SW 1271 (cell line): ENCODE results near the gene SEMA4B.

ENCODE experiments used
- DNase-seq, 2 experiments: peaks; one replicate each; lab custom pipeline; 2025; lab: John Stamatoyannopoulos, UW

The SEMA4B gene

DNA sequence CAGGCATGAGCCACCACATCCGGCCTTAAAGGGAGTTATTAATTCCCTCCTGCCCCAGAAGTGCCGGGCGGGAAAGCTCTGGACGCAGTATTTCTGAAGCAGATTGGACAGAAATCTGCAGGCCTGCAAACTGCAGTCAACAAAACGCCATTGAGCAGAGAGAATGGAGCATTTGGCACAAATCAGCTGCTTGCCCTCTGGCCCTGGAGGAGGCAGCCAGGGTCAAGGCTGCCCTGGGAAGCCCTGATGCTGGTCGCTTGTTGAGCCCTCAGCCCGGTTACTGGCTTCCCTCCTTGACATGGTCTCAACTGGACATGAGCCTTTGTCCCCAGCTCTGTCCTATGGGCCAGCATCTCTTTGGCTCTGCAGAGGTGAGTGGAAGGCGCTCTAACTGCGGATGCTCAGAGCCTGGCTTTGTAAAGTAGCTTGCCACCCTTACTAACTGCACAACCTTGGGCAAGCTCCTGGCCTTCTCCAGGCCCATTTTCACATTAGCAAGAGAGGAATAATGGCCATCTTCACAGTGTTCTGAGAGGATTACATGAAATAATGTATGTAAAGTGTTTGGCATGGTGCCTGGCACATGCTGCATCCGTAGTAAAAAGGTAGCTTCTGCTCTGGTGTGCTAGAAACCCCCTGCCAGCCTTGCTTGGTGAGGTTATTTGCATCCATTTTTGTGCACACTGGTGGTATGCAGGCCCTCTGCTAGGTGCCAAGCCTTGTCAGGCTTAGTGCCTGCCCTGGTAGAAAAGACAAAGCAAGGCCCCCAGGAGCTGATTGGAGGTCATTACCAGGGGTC, 4.1 kb downstream of the SEMA4B start:
- no peak for DNase-seq

DNA sequence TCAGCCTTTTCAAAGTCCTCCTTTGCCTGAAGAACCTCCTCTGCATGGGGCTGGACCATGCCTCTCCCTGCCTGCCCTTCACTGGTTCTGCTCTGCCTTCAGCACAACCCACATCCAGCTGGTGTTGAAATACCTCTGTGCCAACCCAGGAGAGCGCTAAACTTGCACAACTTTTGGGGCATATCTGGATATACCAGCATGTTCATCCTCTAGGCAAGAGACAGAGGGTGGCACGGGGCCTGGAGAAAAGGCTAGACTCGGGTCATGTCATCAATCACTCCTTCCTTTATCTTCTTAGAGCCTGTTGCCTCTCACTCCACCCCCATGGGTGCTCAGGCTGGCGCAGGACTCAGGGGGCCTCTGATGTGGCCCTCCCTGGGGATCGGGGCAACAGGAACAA, 4.8 kb downstream of the SEMA4B start:
- no peak for DNase-seq

DNA sequence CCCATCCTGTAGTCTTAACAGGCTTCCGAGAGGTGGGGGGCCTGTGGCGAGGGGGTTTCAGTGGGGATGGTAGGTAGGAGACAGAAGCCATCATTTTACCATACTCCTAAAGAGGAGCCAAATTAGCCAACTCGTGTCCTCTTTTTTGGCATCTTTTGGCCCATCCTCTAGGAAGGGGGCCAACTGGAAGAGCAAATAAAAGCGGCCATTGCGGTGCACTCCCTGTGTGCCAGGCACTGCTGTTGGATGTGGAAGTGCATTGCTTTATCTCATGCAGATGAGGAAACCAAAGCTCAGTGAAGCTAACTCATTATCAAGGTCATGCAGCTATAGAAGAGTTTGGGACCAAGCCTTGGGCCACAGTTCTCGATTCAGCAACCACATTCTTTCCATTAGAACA, 6.1 kb downstream of the SEMA4B start:
- DNase-seq = no peak

- no peak for DNase-seq
These were observed 7.2 kb downstream of the SEMA4B start for GRCh38 chr15:90208356-90208755.

- DNase-seq = peak in 1 of 2 experiments; percentile 41
These were observed 8.5 kb downstream of the SEMA4B start for GRCh38 chr15:90209591-90209990.

DNA sequence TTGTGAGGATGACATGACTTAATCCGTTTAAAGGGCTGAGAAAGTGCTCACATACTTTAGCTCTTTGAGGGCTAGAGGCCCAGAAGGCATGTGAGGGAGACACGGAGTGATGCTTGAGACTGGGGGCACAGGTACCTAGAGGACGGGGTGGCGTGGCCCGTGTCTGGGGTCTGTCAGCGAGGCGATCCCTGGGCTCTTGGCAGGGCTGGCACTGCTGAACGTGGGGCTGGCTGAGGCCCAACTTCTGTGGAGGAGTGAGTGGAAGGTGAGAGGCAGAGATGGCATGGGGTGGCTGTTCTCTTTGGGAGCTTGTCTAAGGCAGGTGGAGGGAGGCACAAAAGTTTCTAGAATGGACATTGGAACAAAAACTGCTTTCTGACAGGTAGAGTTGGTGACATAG, 9.5 kb downstream of the SEMA4B start:
- DNase-seq = no peak

DNA sequence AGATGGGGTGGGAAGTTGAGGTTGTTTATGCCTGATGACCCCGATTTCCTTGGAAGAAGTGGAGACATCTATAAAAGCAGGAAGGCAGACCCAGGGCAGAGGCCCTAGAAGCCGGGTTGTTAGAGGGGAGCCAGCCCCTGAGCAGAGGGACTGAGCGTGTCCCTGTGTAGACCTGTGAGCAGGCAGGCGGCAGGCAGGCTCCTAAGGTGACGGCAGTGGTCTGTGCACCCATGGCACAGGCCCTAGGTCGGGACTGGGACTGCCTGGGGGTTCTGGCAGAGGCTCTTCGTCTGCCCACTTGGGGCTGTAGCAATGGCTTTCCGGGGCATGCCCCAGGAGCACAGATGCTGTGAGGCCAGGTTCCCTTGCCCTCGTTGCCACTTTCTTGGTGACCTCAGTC, 9.9 kb downstream of the SEMA4B start:
- no peak for DNase-seq

- peak; percentile 85 to 90 for DNase-seq
These were observed 10.5 kb downstream of the SEMA4B start for GRCh38 chr15:90211440-90212143.

GRCh38 chr15:90212221-90213098, 11.3 kb downstream of the SEMA4B start:
- no peak for DNase-seq

DNA sequence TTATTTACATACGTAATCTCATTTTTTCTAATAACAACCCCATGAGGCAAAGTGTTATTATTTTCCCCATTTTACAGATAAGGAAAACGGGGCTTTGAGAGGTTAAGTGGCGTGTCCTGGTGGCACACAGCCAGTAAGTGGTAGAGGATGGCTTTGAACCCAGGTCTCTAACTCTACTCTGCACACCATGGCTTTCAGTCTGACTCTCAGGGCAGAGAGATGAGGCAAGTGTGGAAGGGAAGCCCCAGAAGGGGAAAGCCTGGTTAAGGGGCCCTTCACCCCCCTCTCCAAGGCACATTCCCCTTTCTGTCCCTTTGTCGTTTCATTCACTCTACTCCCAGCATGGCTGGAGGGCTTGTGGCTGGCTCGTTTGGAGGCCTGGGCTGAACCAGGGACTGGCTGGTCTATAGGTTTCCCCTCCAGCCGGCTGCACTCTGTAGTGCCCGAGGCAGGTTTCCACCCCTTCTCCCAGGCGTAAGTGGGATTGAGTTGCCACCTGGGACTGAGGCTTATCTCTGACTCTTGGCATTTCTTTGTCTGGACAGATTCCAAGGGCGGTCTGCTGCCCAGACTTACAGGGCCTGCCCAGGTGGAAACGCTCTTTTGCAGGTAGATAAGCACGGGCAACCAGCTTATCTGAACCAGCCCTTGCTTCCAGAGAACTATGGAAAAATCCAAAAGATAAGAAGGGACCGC, 12.1 kb downstream of the SEMA4B start:
- no peak for DNase-seq

- no peak for DNase-seq
These were observed 12.7 kb downstream of the SEMA4B start for GRCh38 chr15:90213818-90214204.

- DNase-seq = peak in 1 of 2 experiments; percentile 46
These were observed 13.5 kb downstream of the SEMA4B start for GRCh38 chr15:90214553-90215196.

DNA sequence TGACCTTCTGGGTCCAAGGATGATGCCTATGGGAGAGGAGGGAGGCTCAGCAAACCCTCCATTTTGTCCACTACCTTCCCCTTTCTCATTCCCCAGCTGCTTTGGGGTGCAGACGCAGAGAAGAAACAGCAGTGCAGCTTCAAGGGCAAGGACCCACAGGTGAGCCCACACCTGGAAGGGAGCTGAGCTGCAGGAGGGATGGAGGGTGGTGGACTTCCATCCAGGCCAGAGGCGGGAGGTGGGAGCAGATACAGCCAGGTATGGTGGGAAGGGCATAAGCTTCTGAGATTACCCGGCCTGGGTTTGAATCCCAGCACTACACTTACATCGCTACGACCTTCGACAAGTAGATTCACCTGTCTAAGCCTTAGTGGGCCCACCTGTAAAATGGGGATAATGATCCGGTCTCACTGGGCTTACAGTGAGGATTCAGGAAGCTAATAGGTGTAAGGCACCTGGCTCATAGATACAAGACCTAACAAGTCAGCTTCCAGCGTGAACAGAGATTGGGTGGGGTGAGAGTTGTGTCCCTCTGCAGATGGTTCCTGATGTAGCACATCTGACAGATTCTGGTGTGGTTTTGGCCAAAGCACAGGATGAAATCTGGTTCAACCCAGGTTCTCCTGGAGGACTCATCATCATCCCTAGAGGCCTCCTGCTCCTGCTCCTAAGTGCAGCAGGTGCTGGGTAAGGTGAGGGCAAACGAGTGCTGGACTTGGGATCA, 16.7 kb downstream of the SEMA4B start:
- no peak for DNase-seq

DNA sequence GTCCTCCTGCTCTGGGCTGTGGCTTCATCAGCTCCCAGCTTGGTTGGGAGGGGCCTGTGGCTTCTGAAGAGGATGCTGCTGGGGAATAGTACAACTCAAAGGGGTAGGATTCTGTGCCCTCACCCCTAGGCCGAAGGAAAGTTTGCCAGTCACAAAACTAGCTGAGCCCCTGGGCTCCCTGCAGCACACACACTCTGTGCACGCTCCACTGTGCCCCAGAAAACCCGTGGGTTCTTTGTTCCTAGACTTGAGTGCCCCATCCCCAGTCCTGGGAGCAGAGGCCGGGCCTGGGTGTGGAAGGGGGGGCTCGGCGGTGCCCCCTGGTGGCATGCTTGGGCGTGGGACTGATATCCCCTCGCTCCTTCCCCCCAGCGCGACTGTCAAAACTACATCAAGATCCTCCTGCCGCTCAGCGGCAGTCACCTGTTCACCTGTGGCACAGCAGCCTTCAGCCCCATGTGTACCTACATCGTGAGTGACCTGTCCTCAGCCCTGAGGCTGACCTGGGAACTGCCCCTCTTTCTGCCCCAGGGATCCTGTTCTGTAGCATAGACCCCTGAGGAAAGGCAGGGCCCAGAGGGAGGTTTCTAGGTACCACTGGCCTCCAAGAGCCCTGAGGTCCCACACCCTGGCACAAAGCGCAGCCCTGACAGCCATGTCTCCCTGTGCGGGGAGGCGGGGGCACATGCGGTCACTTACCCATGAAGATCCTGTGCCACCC, 18.5 kb downstream of the SEMA4B start:
- no peak for DNase-seq

GRCh38 chr15:90221246-90221900, 20.2 kb downstream of the SEMA4B start:
- DNase-seq = peak; percentile 34 to 36

GRCh38 chr15:90222547-90222946, 21.4 kb downstream of the SEMA4B start:
- DNase-seq = no peak

DNA sequence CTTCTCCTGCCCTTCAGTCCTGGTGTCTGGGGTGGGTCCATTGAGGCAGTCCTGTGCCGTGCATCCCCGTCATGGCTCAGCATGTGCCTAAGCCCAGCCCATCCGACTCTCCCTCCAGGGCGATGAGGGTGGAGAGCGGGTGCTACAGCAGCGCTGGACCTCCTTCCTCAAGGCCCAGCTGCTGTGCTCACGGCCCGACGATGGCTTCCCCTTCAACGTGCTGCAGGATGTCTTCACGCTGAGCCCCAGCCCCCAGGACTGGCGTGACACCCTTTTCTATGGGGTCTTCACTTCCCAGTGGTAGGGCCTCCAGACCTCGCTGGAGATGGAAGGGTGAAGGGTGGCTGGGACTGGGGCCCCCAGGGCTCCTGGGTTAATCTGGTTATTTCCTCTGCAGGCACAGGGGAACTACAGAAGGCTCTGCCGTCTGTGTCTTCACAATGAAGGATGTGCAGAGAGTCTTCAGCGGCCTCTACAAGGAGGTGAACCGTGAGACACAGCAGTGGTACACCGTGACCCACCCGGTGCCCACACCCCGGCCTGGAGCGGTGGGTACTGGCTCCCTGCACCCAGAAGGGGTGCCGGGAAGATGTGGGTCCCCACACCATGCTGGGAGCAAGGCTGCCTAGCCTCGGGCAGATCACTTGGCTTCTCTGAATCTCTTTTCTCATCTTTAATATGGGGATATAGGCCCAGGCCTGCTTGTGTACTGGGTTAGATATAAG, 22.5 kb downstream of the SEMA4B start:
- DNase-seq = no peak

GRCh38 chr15:90225047-90225446, 23.9 kb downstream of the SEMA4B start:
- DNase-seq = no peak
